BE2C (cell line): ENCODE results near the gene POGLUT2.

Experiments
- DNase-seq: peaks from one replicate; pipeline ENCODE4 v3.0.0-alpha.2; 2020
- H3K27me3 ChIP-seq: fragments of 250-450 bp; sonication (Bioruptor Pico); 2 replicates; pipeline ENCODE4 v1.5.1; 2020; ENCODE audit warnings: mild to moderate bottlenecking
- H3K36me3 ChIP-seq: fragments of 250-450 bp; sonication (Bioruptor Pico); 2 replicates; pipeline ENCODE4 v1.5.1; 2020; ENCODE audit warnings: mild to moderate bottlenecking
- H3K4me1 ChIP-seq: fragments of 250-450 bp; sonication (Bioruptor Pico); 2 replicates; pipeline ENCODE4 v1.5.1; 2020
- H3K4me3 ChIP-seq: 2 replicates; pipeline ENCODE4 v1.5.1; 2011; ENCODE audit warnings: low read depth, low read length
- H3K9me3 ChIP-seq: fragments of 250-450 bp; sonication (Bioruptor Pico); 2 replicates; pipeline ENCODE4 v1.5.1; 2020
- CTCF ChIP-seq: IDR thresholded peaks from 2 replicates; pipeline ENCODE4 v1.5.1; 2012; ENCODE audit warnings: mild to moderate bottlenecking, low read depth, low read length

POGLUT2 gene

GRCh38 chr13:102768909-102769308 lies 29.9 kb downstream of the POGLUT2 start:
- Histone ChIP-seq H3K4me3 (no peak overlapping the region), H3K27me3 (no peaks in the 10 kb centered on the region), H3K36me3 (peaks cover 9% of the 10 kb centered on the region; the same call in 1 of the 2 replicates), H3K4me1 (no peaks in the 10 kb centered on the region), H3K9me3 (no peaks in the 10 kb centered on the region)
- no peak for DNase-seq
- no peak for TF ChIP-seq CTCF

- TF ChIP-seq CTCF, result no peak
Observed at GRCh38 chr13:102763741-102764140, 35.0 kb downstream of the POGLUT2 start.

GRCh38 chr13:102761071-102761470 lies 37.7 kb downstream of the POGLUT2 start:
- H3K9me3 ChIP-seq, result no peaks in the 10 kb centered on the region
- peaks cover 5% of the 10 kb centered on the region; the same call in 1 of the 2 replicates for H3K36me3 ChIP-seq
- no peak for TF ChIP-seq CTCF
- H3K4me1 ChIP-seq, result no peaks in the 10 kb centered on the region
- H3K4me3 ChIP-seq, result no peak overlapping the region
- no peaks in the 10 kb centered on the region for H3K27me3 ChIP-seq
- no peak for DNase-seq

More at GRCh38 chr13:102763741-102764140, 35.0 kb downstream of the POGLUT2 start:
- no peaks in the 10 kb centered on the region for H3K9me3 ChIP-seq
- no peaks in the 10 kb centered on the region for H3K27me3 ChIP-seq
- H3K36me3 ChIP-seq, result peaks cover 9% of the 10 kb centered on the region; the same call in 1 of the 2 replicates
- no peaks in the 10 kb centered on the region for H3K4me1 ChIP-seq
- DNase-seq, result no peak
- no peak overlapping the region for H3K4me3 ChIP-seq

- Histone ChIP-seq H3K4me3 (no peak overlapping the region), H3K36me3 (no peaks in the 10 kb centered on the region), H3K4me1 (no peaks in the 10 kb centered on the region), H3K27me3 (no peaks in the 10 kb centered on the region), H3K9me3 (no peaks in the 10 kb centered on the region)
- DNase-seq, result no peak
- no peak for TF ChIP-seq CTCF
Observed at GRCh38 chr13:102758842-102759241, 39.9 kb downstream of the POGLUT2 start.

GRCh38 chr13:102757006-102757405 lies 41.8 kb downstream of the POGLUT2 start:
- Histone ChIP-seq H3K4me3 (no peak overlapping the region), H3K9me3 (no peaks in the 10 kb centered on the region)
- DNase-seq, result no peak

GRCh38 chr13:102751886-102752285 lies 46.9 kb downstream of the POGLUT2 start:
- Histone ChIP-seq H3K4me3 (no peak overlapping the region), H3K4me1 (no peaks in the 10 kb centered on the region), H3K9me3 (no peaks in the 10 kb centered on the region), H3K27me3 (0 out of 2 replicates have a peak, but pooled peaks cover 4% of the 10 kb centered on the region), H3K36me3 (no peaks in the 10 kb centered on the region)
- DNase-seq, result no peak
- TF ChIP-seq CTCF, result no peak

More at GRCh38 chr13:102757006-102757405, 41.8 kb downstream of the POGLUT2 start:
- no peaks in the 10 kb centered on the region for H3K4me1 ChIP-seq
- no peaks in the 10 kb centered on the region for H3K36me3 ChIP-seq
- no peaks in the 10 kb centered on the region for H3K27me3 ChIP-seq
- no peak for TF ChIP-seq CTCF
